Erythroblast (primary cell): Measurements from ENCODE around the gene CCP110.

ENCODE experiments used
- GATA1 ChIP-seq: IDR thresholded peaks from 2 replicates; pipeline ENCODE4 v1.6.1; 2011; ENCODE audit warnings: low read depth, mild to moderate bottlenecking, control low read depth, low read length, moderate library complexity
- POLR2A ChIP-seq: IDR thresholded peaks from 2 replicates; pipeline ENCODE4 v1.6.1; 2011; ENCODE audit warnings: mild to moderate bottlenecking, low read length

GRCh38 chr16:19559242-19559910, 35.6 kb downstream of the CCP110 start:
- TF ChIP-seq POLR2A = no peak
- TF ChIP-seq GATA1 = no peak
